SK-N-SH (cell line): ENCODE data around the gene XRCC3. TPM values are rescaled to one million over a fixed set of nuclear protein-coding genes. Genes with fewer than 3 reads are reported as not detected.

Source experiments
- CTCF ChIA-PET: fragments of 300-600, 350-600 bp; formaldehyde crosslinking; extraction: SDS; loops from one replicate; lab custom pipeline; 2021; lab: Yijun Ruan, JAX
- POLR2A ChIA-PET: fragments of 350-600 bp; sonication (Branson Sonifier 250); formaldehyde crosslinking; extraction: SDS; loops from one replicate; lab custom pipeline; 2020; ENCODE audit warnings: antibody characterized with exemption, inconsistent platforms; lab: Yijun Ruan, JAX
- DNase-seq: peaks from one replicate; pipeline ENCODE4 v3.0.0; 2012
- H2AFZ ChIP-seq: fragments of 200-600 bp; sonication (generic); 2 replicates; pipeline ENCODE4 v1.8.1; 2016; ENCODE audit warnings: antibody characterized with exemption, mild to moderate bottlenecking, low read depth
- H3F3A ChIP-seq: fragments of 200-600 bp; sonication (generic); replicated peaks from 2 replicates; pipeline ENCODE3; 2016; ENCODE audit warnings: antibody characterized with exemption, mild to moderate bottlenecking; ENCODE audit not compliant: insufficient read depth
- H3K27ac ChIP-seq, 2 experiments: fragments of 200-500 bp in 1 of 2; fragments of 200-600 bp in 1 of 2; sonication (Bioruptor generic) in 1 of 2; sonication (generic), shearing (Covaris generic) in 1 of 2; 2 replicates each; pipeline versions ENCODE4 v1.5.1 to v1.6.1; 2014 to 2016; ENCODE audit warnings: low read depth in 2 of 2, inconsistent platforms in 1 of 2, low read length in 1 of 2, mild to moderate bottlenecking in 1 of 2, mixed read lengths in 1 of 2
- H3K27me3 ChIP-seq: fragments of 200-600 bp; sonication (generic), shearing (Covaris generic); 2 replicates; pipeline ENCODE4 v1.6.1; 2016; ENCODE audit warnings: mixed run types; ENCODE audit not compliant: insufficient read depth
- H3K36me3 ChIP-seq, 2 experiments: fragments of 200-500 bp in 1 of 2; fragments of 200-600 bp in 1 of 2; sonication (Bioruptor generic) in 1 of 2; sonication (generic) in 1 of 2; replicated peaks in 1 of 2; 2 replicates each; pipeline versions ENCODE3 to v1.5.1; 2014 to 2016; ENCODE audit warnings: low read length in 1 of 2, mild to moderate bottlenecking in 1 of 2; ENCODE audit not compliant: insufficient read depth in 2 of 2, control insufficient read depth in 1 of 2
- H3K4me1 ChIP-seq, 2 experiments: fragments of 200-500 bp in 1 of 2; fragments of 200-600 bp in 1 of 2; sonication (Bioruptor generic) in 1 of 2; sonication (generic), shearing (Covaris generic) in 1 of 2; 2 replicates each; pipeline versions ENCODE4 v1.5.1 to v1.6.1; 2014 to 2016; ENCODE audit warnings: low read depth in 1 of 2, low read length in 1 of 2, mixed run types in 1 of 2; ENCODE audit not compliant: insufficient read depth in 2 of 2, control insufficient read depth in 1 of 2
- H3K4me2 ChIP-seq: fragments of 200-600 bp; sonication (generic), shearing (Covaris generic); 2 replicates; pipeline ENCODE4 v1.6.1; 2017; ENCODE audit warnings: mixed run types
- H3K4me3 ChIP-seq, 2 experiments: fragments of 200-500 bp in 1 of 2; fragments of 200-600 bp in 1 of 2; sonication (Bioruptor generic) in 1 of 2; sonication (generic), shearing (Covaris generic) in 1 of 2; 2 replicates each; pipeline versions ENCODE4 v1.5.1 to v1.8.1; 2014 to 2016; ENCODE audit warnings: low read depth in 2 of 2, inconsistent platforms in 1 of 2, low read length in 1 of 2, mild to moderate bottlenecking in 1 of 2, mixed read lengths in 1 of 2, moderate library complexity in 1 of 2
- H3K79me2 ChIP-seq: fragments of 200-600 bp; sonication (generic); 2 replicates; pipeline ENCODE4 v1.8.1; 2017; ENCODE audit warnings: mild to moderate bottlenecking; ENCODE audit not compliant: insufficient read depth
- H3K9ac ChIP-seq: fragments of 200-600 bp; sonication (generic); 2 replicates; pipeline ENCODE4 v1.6.1; 2017; ENCODE audit warnings: mixed run types
- H3K9me2 ChIP-seq: fragments of 200-600 bp; sonication (generic); 2 replicates; pipeline ENCODE4 v1.6.1; 2017; ENCODE audit warnings: mixed run types
- H3K9me3 ChIP-seq: fragments of 200-600 bp; sonication (generic); 2 replicates; pipeline ENCODE4 v1.6.1; 2017; ENCODE audit warnings: mixed run types, mild to moderate bottlenecking, moderate library complexity
- H4K20me1 ChIP-seq: fragments of 200-600 bp; sonication (generic); 2 replicates; pipeline ENCODE4 v1.6.1; 2017; ENCODE audit warnings: mild to moderate bottlenecking, mixed run types; ENCODE audit not compliant: insufficient read depth
- CTCF ChIP-seq: fragments of 200-600 bp; sonication (generic); IDR thresholded peaks from 2 replicates; pipeline ENCODE4 v1.6.1; 2017; ENCODE audit warnings: antibody characterized with exemption, mild to moderate bottlenecking, moderate library complexity
- FOSL2 ChIP-seq: IDR thresholded peaks from 2 replicates; pipeline ENCODE4 v1.4.0; 2012; ENCODE audit warnings: low read depth, mild to moderate bottlenecking, moderate library complexity, borderline replicate concordance
- IRF3 ChIP-seq: fragments of 150-350 bp; IDR thresholded peaks from 2 replicates; pipeline ENCODE4 v1.6.1; 2016; ENCODE audit warnings: mild to moderate bottlenecking, low read depth, low read length
- MAX ChIP-seq: IDR thresholded peaks from 2 replicates; pipeline ENCODE4 v1.4.0; 2012; ENCODE audit warnings: low read depth
- RCOR1 ChIP-seq: fragments of 150-350 bp; IDR thresholded peaks from 2 replicates; pipeline ENCODE4 v1.6.1; 2017; ENCODE audit warnings: antibody characterized with exemption, low read length
- RFX5 ChIP-seq: IDR thresholded peaks from 2 replicates; pipeline ENCODE4 v1.6.1; 2012; ENCODE audit warnings: mild to moderate bottlenecking, improper control_type of control experiment, low read length
- SIN3A ChIP-seq: IDR thresholded peaks from 2 replicates; pipeline ENCODE4 v1.6.1; 2012; ENCODE audit warnings: low read depth, mild to moderate bottlenecking, low read length, moderate library complexity, borderline replicate concordance
- TAF1 ChIP-seq: IDR thresholded peaks from 2 replicates; pipeline ENCODE4 v1.6.1; 2012; ENCODE audit warnings: low read depth, mild to moderate bottlenecking, low read length, moderate library complexity, borderline replicate concordance
- USF1 ChIP-seq: IDR thresholded peaks from 2 replicates; pipeline ENCODE4 v1.4.0; 2012; ENCODE audit warnings: low read depth, borderline replicate concordance
- ZBTB33 ChIP-seq: IDR thresholded peaks from 2 replicates; pipeline ENCODE4 v1.4.0; 2012; ENCODE audit warnings: low read depth, borderline replicate concordance
- WGBS: methylation state at CpG from one replicate; pipeline ENCODE4 v1.1.6; 2017; ENCODE audit warnings: low lambda C conversion rate; 5-methylcytosine and 5-hydroxymethylcytosine counted together
- polyA plus RNA-seq, 3 experiments: library from polyadenylated mRNA; depleted of rRNA; stranded (reverse); fragments of >200 nt; gene quantifications; 2 replicates each; pipeline ENCODE4 v1.2.3, GENCODE V29; 2012

Gene XRCC3
- polyA plus RNA-seq, 1 of the 3 experiments (the other 2 are of a cell fraction) = 11.7 TPM

GRCh38 chr14:103694572-103695026 is 20.7 kb downstream of the XRCC3 start:
- peaks cover 55% of the 10 kb centered on the region for H3K79me2 ChIP-seq
- no peak overlapping the region for H3K4me3 ChIP-seq
- 93% methylated on average over 20 of the region's 20 CpGs for WGBS
- POLR2A ChIA-PET = no interaction called here
- H3K9me3 ChIP-seq = no peaks in the 10 kb centered on the region
- DNase-seq = no peak
- TF ChIP-seq ZBTB33 (no peak), MAX (no peak), USF1 (no peak), IRF3 (no peak), CTCF (peak; percentile 23), RFX5 (no peak), FOSL2 (no peak)
- no peak overlapping the region; a peak in 1 of 4 replicates for H3K27ac ChIP-seq
- H4K20me1 ChIP-seq = peaks cover 22% of the 10 kb centered on the region
- H3K27me3 ChIP-seq = no peaks in the 10 kb centered on the region
- no peak overlapping the region for H3K4me2 ChIP-seq
- CTCF ChIA-PET = interaction anchor here (1.1 to 1.7 kb wide), 5 partner anchors 8 to 122 kb away, joined by 3 to 5 read pairs (median 3); no protein-coding TSS in a partner anchor
- peaks cover 20% of the 10 kb centered on the region for H3F3A ChIP-seq
- H3K9ac ChIP-seq = no peak overlapping the region
- peaks cover 0 to 33% of the 10 kb centered on the region in 2 experiments; a peak in 1 of 4 replicates for H3K4me1 ChIP-seq
- peaks cover 39 to 57% of the 10 kb centered on the region in 2 experiments for H3K36me3 ChIP-seq
- H3K9me2 ChIP-seq = no peaks in the 10 kb centered on the region
- no peak overlapping the region for H2AFZ ChIP-seq

- ChIA-PET CTCF (no interaction called here), POLR2A (no interaction called here)
- Histone ChIP-seq H3K36me3 (peaks cover 41 to 56% of the 10 kb centered on the region in 2 experiments), H3K9me3 (no peaks in the 10 kb centered on the region), H3K27me3 (no peaks in the 10 kb centered on the region), H3K9me2 (no peaks in the 10 kb centered on the region), H3K79me2 (peaks cover 62% of the 10 kb centered on the region), H3K4me2 (no peak overlapping the region), H4K20me1 (peaks cover 22% of the 10 kb centered on the region), H3K4me3 (no peak overlapping the region), H3K9ac (no peak overlapping the region), H3F3A (peaks cover 20% of the 10 kb centered on the region), H2AFZ (no peak overlapping the region), H3K4me1 (peaks cover 0 to 33% of the 10 kb centered on the region in 2 experiments; a peak in 1 of 4 replicates), H3K27ac (no peak overlapping the region; a peak in 1 of 4 replicates)
- no peak for TF ChIP-seq SIN3A
- no peak for TF ChIP-seq TAF1
- TF ChIP-seq CTCF = no peak
- no peak for TF ChIP-seq RCOR1
- no peak for DNase-seq
- 95% methylated on average over 15 of the region's 22 CpGs for WGBS
These were observed 21.7 kb downstream of the XRCC3 start for GRCh38 chr14:103693515-103693914.
